KG1 (cell line): ENCODE measurements around the gene PRICKLE1.

Experiments
- DNase-seq: peaks from one replicate; lab custom pipeline; 2025; lab: John Stamatoyannopoulos, UW

Gene PRICKLE1

DNA sequence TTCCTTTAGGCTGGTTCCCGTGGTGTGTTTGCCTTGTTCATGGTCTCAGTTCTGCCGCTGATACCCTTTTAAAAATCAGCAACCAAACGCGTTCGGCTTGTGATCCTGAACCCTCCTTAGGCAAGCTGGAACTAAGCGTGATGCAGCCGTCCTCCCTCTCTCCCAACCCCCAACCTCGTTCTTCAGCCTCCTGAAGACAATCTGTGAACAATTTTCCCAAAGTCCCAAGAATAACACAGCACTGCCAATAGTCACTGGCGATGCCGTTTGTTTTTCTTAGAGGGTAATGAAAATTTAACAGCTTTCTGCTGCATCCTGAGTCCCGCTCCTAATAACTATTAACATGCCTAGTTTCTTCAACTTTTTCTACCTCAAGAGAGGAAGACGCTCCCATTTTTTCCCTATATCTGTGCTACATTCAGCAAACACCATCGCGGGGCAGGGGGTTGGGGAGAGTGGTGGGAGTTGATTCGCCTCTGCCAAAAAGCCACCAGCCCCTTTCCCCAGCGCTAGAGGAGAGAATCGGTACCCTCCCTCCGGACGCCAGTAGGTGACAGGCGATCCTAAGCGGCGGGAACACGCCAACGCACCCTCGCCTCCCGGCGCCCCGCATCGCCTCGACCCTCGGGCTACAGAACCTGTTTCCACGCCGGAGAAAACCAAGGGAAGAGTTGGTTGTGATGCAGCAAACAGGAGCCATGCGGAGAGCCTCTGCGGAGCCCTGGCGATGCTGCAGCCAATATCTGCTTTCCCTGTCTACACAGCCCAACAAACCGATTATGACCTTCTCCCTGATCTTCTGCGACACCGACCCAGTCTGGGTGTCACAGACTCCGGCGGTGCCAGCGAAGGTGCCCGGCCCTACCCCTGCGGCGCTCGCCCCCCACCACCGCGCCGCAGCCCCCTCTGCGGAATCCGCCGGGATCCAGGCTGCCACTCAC is 752 bp downstream of the PRICKLE1 start:
- no peak for DNase-seq

DNA sequence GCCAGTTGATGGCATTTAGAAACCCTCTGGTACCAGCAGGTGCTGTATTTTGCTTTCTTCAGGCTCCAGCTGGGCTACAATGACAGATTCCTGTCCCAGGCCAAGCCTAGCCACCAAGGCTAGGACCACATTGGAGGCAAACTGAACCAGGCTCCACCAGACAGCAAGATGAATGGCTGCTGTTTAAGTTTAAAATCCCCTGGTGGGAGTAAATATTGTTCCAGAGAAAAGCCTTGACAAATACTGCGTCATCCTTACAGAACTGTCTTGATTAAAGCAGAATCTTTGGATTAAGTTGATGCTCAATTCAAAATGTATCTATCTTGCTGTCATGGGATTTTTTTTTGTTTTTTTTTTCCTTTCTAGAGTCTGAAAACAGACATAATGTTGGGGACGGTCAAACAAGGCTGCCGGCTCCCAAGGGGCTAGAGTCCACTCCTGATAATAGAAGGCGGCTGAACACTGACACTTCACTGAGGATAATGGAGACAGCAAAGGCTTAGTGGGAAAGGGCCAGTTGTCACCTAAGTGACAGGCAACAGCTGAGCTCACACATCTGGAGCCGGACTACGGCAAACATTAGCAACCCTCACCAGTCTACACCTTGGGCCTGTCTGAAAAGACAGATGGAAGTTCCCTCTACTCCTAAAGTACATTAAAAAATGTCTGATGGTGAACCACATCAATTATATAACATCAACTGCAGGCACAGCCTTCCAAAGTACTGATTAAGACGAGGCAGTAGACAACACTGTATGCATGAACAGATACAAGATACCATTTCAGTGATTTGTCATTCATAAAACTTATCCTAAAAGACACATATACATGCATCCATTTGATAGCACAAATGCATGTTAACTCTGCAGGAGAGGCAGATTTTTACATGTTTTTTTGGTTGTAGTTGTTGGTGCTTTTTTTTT is 1.7 kb downstream of the PRICKLE1 start:
- no peak for DNase-seq

DNA sequence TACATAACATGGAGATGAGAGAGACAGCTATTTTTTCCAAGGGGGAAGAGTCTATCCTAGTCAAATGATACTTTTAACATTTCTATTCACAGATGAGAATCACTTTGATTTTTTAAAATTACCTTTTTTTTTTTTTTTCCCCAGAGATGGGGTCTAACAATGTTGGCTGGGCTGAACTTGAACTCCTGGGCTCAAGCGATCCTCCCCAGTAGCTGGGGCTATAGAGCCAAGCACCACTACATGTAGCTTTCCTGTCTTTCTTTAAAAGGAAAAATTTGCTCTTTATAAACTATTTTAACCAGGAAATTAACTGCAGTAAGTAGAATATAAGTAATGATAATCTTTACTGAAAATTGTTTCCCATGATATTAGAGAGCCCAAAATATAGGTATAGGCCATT is 3.3 kb downstream of the PRICKLE1 start:
- no peak for DNase-seq

DNA sequence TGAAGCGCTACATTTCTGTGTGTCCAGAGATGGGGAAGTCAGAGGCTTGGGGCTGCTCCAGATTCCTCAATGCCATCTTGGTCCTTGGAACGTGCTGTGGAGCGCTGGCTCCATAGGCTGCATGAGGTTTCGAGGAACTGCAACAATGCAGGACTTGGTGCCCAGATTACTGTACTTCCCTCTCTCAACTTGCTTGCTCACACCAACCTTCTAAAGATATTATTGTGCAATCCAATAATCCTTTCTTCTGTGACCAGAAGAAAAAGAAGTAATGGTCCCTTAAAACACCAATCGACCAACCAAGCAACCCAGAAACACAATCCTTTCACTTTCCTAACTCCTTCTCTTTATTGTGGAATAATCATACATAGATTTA is 3.7 kb downstream of the PRICKLE1 start:
- DNase-seq, result no peak

DNA sequence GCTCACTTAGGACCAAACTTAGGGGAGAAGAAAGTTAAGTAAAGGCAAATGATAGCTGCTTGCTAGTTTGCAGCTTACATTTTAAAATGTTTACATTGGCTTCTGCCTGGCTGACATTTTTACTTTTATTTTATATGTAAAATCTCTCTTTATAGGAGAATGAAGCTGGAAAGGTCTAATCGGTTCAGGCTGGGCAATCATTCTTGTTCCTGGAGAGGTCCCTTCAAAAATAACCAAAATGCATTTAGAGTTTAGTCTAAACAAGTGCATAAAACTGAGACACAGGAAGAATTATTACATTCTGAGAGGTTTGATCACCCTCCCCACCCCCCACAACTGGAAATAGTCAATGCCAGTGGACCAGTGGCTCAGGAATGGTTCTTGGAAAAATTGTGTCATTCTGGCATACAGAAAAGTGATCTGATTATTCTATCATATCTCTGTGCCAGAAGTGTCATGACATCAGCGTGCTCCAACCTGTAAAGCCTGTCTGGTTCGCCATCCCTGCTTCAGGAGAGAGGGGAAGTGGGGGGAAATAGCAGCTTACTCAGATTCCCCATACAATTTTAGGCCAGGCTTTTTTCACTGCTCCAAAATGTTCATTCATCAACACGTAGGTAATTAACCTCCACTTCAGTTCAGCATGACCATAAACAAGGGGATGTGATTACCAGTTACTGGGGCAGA is 4.2 kb downstream of the PRICKLE1 start:
- no peak for DNase-seq

DNA sequence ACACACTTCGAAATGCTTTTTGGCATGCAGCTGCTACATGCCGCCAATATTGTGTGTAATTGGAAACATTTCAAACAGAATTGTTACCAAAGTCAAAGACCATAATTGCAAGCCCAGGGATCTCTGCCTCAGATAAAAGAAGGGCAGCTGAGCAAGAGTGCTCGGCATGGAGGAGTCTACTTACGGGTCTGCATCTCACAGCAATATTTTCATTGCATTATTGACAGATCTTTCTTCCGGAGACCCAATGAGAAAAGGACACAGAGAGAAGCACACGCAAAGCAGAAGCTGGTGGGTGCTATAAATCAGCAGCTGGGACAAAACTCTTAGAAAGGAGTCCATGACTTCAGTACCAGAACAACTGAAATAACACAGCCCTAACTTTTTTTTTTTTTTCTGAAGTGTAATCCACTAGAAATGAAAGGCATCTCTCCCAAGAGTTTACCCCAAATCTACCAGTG is 4.9 kb downstream of the PRICKLE1 start:
- DNase-seq, result no peak

DNA sequence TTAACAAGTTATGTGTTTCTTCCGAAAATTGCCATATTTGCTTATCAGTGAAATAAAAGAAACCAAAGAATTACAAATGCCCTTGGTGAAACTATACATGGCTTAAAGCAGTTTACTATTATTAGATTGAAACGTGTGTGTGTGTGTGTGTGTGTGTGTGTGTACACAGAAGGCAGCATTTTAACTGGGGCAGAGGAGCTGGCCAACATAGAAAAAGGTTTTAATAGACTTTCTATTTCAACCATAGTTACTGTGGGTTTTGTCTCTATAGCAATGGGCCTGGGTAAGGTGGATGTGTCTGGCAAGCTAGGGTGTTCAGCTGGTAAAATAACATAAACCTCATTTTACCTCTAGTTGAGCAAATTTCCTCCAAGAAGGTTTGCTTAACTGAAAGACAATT is 6.5 kb downstream of the PRICKLE1 start:
- no peak for DNase-seq

DNA sequence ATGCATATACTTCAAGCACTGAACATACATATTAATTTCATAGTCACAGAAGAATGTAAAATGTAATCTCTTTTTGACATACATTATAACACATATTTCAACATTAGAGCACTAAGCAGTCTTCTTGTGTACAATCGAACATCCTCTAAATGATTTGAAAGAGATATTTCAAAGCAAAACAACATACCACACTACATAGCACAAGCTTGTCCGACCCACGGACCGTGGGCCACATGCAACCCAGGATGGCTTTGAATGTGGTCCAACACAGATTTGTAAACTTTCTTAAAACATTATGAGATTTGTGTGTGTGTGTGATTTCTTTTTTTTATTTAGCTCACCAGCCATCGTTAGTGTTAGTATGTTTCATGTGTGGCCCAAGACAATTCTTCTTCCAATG is 7.0 kb downstream of the PRICKLE1 start:
- DNase-seq, result no peak

DNA sequence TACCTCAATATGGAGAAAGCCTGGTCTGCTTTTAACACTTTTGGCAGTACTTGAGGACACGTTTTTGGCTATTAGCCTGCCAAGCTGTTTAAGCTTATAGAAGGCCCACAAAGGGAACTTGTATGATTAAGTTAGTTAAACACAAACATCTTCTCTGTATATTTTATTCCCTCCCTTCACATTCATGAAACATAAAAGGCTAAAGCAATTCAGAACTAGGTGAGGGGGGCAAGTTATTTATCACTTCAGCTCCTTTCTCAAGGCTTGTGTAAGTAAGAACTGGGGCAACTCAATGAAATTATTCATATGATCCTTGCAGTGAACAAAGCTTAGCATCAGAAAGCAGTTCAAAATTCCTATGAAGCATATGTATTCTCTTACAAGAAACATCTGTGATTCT is 7.5 kb downstream of the PRICKLE1 start:
- DNase-seq, result no peak

DNA sequence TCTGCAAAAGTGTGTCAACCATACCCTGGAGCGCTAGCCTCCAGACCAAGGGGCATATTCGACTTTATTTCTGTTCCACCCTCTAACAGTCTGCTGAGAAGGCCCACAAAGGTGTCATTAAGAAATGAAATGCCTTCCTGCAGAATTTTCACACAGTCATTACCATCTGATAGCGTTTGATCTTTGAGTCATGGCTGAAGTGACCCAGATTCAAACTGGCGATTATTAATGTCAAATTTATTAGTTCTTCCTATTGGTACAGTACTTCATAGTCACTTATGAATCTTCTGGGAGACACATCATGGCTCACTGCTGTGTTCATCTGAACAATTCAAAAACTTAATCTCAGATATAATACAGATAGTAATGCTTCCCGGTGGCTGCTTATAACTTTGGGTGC is 13.2 kb downstream of the PRICKLE1 start:
- no peak for DNase-seq

DNA sequence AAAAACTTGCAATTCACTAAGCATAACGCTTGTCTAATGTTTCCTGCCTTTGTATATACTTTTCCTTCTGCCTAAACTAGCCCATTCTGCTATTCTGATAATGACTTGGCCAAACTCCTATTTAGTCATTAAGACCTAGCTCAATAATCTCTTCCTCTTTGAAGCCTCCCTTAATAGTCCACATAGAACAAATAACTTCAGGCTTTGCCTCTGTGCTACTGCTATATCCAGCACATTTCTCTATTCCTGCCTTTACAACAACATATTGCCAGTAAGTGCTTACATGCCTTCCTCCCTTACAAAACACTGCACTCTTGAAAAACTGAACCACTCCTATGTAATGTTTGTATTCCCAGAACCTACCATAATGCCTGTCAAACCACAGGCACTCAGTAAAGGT is 13.8 kb downstream of the PRICKLE1 start:
- DNase-seq, result no peak

DNA sequence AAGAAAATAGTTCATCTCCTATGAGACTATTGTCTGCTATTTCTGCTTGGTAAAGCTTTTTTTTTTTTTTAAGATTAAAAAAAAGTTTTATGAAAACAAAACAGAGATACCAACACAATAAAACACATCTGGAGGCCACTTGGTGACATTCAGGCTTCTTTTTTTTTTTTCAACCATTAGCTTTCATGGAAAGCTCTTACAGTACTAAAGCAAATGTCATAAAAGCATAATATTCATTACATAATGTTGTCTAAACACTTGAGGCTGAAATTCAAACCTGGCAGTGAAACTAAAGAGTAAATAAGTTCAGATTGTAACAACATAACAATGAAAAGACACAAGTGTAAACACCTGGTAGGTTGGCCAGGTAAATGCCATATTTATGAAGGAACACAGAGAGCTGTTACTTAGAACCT is 14.7 kb downstream of the PRICKLE1 start:
- no peak for DNase-seq

DNA sequence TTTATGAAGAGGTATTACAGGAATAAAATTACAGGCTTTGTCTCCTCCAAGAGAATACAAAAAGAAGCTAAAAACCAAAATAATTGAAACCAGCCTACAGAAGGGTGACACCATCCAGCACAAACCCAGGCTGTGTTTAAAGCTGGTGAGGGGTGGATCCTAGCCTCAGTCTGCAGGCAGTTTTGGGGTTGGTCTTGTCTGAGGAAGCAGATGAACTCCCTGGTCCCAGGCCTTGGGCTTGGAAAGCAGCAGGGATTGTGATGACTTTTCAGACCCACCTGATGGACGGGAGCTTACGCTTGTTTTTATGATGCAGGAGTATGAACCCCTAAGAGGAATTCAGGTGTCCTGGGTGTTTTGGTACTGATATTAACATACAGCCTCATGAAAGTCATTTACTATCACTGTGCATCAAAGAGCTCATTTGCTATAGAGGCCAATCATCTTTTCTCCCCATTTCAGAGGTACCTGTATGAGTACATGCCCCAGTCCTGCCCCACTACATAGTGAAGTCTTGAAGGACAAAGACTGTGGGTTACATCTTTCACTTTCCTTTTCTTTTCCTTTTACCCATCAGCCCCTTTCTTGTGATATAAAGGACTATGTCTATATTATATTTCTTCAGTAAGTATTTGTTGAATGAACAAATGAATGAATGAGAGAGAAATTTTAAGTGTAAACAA is 18.1 kb downstream of the PRICKLE1 start:
- DNase-seq, result no peak

DNA sequence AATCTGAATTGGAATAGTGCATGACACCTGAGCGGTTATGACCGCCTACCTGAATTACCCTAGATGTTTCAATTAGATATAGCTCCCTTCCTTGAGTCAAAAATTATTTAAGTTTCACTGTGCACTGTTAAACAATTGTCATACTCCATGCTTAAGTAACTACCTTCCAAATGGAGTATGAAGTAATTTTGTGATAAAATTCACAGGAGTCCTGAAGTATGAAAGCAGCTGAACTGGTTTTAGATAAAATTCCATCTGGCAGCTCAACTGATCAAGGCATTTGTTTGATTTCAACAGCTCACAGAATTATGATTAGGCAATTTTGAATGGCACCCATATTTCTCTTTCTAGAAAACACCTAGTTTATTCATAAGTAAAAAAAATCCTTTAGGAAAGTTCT is 19.5 kb downstream of the PRICKLE1 start:
- no peak for DNase-seq

DNA sequence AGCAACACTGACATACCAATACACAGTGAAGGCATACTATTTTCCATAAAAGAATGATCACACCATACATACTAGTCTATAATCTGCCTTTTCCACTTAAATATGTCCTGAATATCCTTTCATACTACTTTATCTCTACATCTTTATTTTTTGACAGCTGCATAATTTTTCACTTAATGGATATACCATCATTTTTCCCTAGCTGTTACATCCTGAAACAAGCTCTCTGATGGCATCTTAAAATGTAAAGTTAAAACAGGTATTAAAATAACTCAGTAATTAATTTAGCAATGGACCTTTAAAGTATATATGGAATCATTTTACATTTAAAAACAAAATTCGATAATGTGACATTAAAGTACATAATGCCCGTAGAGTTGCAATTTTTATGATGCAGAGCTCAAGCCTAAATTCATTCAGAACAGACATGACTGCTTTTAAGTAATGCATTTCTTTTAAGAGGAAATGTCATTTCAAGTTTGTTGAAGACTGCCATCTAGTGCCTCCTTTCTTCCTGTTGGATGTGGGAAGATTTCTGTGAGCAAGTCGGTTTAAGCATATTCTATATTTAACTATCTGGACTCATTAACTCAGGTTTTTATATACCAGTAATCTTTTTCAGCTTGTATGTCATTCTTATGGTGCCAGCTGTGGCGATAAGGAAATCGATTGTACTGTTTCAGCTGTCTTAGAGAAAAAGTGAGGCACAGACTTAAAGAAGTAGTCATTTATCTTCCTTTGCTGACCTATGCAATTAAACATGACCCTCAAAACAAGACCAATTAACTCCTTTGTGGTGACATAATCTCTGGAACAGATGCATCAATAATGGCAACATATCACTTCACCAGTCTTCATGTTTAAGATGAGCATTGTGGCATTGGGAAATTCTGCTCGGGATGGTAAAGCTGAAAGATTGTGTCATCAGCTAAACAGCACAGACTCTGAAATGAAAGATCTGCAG is 20.3 kb downstream of the PRICKLE1 start:
- DNase-seq, result no peak

DNA sequence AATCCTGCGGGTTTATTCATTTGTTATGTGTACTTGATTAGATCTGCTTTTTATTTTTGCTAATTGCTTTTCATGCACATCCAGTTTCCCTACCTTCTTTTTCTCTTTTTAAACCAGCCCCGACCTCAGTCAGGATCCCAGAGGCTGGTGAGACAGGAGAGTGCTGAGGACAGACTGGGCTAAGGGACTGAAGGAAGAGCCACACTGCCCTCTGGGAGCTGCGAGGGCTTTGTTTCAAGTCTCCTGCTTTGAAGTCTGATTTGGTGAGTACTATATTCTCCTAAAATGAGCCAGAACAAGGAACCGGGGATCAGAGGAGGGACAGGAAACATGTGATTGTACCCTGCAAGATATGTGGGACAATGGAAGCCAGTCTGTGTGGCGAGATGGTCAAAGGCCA is 23.9 kb downstream of the PRICKLE1 start:
- no peak for DNase-seq

DNA sequence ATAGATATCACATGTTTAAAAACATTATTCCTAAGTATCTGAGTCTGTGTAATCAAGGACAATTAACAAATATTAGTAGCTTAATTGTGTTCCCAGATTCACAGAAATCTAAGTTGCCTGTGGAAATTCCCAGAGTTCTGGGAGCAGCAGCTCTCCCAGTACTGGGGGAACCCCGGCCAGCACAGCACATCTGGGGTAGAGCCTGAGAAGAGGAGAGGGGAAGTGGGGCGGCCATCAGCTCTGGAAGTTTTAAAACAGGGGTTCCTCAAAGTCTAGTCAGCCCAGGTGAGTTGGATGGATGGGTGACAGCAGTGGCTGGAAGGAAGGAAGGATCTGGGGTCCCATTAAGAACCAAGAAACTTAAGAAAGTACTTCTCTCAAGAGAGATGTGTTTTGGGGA is 24.6 kb downstream of the PRICKLE1 start:
- DNase-seq, result no peak

DNA sequence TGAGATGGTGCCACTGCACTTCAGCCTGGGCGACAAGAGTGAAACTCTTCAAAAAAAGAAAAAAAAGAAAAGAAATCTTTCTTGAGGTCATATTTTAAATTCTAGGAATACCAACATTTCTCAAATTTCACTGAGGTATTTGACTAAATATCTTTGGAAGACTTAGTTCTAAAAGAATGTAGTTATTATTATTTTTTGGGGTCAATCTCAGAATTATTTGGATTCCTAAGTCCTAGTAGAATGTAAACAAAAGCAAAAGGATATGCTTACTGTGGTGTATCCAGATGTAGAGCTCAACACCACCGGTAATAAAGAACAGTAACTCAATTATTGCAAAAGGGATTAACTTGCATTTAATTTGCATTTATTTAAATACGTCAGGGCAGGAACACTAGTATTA is 25.0 kb downstream of the PRICKLE1 start:
- no peak for DNase-seq

DNA sequence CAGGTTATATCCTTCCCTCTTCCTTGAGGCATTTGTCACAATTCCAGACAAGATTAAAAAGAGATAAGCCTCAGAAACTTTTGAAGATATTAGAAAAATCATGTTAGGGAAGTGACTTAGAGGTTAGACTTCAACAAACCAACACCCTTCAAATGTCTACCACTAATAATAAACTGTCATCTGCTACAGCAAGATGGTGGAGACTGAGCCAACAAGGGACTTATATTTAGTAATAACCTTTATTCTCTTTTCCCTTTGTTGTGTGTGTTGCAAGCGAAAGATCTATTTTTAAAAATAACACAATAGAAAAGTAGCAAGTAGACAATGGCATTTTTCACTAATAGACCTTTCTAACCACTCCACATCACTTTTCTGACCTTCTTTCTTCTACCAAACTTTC is 28.6 kb downstream of the PRICKLE1 start:
- no peak for DNase-seq

DNA sequence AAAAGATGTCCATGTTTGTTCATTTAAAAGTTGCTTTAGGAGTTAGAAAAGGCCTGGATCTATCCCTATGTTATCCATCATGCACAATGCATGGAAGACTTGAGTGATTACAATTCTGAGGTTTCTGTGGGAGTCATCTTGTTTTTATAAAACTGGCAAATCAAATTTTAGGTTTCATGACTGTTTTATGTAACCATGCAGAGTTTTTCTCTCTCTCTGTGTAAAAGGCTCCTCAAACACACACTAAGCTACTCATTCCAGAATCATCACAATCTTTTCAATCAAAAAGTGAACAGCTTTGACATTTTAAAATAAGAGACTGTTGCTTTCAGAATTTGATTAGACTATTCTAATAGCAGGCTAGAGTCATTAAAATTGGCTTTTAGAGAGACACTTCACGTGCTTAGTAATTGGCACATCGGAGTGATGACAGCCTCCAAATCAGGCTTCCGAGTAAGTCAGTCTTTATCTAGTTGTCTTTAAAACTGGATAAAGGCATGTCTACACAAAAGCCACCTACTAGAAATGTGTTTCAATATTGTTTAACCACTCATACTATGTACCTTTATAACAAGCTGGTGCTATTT is 31.9 kb downstream of the PRICKLE1 start:
- no peak for DNase-seq
